Measurements from ENCODE around the gene CIRBP.

The CIRBP gene

GRCh38 chr19:1295169-1296012, 26.3 kb downstream of the CIRBP start:
- H3K4me1 ChIP-seq (ENCODE audit: control insufficient read depth, low read length) = peaks cover 21% of the 10 kb centered on the region
- no peak for TF ChIP-seq EZH2phosphoT487 (IDR thresholded peaks at IDR 0.05; ENCODE audit: borderline replicate concordance, low read length)
- TF ChIP-seq, protein P1, sequence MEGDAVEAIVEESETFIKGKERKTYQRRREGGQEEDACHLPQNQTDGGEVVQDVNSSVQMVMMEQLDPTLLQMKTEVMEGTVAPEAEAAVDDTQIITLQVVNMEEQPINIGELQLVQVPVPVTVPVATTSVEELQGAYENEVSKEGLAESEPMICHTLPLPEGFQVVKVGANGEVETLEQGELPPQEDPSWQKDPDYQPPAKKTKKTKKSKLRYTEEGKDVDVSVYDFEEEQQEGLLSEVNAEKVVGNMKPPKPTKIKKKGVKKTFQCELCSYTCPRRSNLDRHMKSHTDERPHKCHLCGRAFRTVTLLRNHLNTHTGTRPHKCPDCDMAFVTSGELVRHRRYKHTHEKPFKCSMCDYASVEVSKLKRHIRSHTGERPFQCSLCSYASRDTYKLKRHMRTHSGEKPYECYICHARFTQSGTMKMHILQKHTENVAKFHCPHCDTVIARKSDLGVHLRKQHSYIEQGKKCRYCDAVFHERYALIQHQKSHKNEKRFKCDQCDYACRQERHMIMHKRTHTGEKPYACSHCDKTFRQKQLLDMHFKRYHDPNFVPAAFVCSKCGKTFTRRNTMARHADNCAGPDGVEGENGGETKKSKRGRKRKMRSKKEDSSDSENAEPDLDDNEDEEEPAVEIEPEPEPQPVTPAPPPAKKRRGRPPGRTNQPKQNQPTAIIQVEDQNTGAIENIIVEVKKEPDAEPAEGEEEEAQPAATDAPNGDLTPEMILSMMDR (IDR thresholded peaks at IDR 0.05; ENCODE audit: low read depth, low read length, poor library complexity, severe bottlenecking) = no peak
- H3K36me3 ChIP-seq (ENCODE audit: control insufficient read depth, low read length) = no peaks in the 10 kb centered on the region
- H3K4me3 ChIP-seq (ENCODE audit: low read length) = no peak overlapping the region
- H3K27me3 ChIP-seq (ENCODE audit: control insufficient read depth, low read length) = peaks cover 26% of the 10 kb centered on the region
- H3F3A ChIP-seq (ENCODE audit: control insufficient read depth, insufficient read depth) = no peaks in the 10 kb centered on the region
- no peak overlapping the region for H3K27ac ChIP-seq (ENCODE audit: low read depth, low read length)
- H4K20me1 ChIP-seq (ENCODE audit: control insufficient read depth, insufficient read depth, low read depth, low read length) = no peaks in the 10 kb centered on the region
- no peaks in the 10 kb centered on the region for H3K79me2 ChIP-seq (ENCODE audit: control insufficient read depth, low read length)
- H3K4me2 ChIP-seq (ENCODE audit: low read length) = no peak overlapping the region
- H3K9me2 ChIP-seq (replicated peaks; ENCODE audit: control insufficient read depth, low read length) = no peaks in the 10 kb centered on the region
- H3K9me3 ChIP-seq (ENCODE audit: control insufficient read depth, insufficient read depth, low read length) = no peaks in the 10 kb centered on the region

DNA sequence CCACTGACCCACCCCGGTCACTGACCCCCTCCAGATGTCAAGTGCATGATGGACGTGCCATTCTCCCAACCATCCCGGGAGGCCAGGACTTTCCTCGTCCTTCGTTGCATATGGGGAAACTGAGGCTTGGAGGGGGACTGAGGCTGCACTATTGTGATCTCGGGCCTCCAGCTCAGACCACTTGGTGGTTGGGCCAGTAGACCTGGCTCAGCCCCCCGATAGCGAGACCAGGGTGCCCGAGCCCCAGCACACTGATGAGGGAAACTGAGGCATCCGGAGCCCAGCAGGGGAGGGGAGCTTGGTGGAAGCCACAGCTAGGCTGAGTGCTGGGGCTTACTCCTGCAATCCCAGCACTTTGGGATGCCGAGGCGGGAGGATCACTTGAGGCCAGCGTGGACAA, 26.9 kb downstream of the CIRBP start:
- H3K27me3 ChIP-seq (ENCODE audit: control insufficient read depth, low read length) = peaks cover 22% of the 10 kb centered on the region
- no peak overlapping the region for H3K27ac ChIP-seq (ENCODE audit: low read depth, low read length)
- TF ChIP-seq, protein P1 (IDR thresholded peaks at IDR 0.05; ENCODE audit: low read depth, low read length, poor library complexity, severe bottlenecking) = no peak
- no peak for TF ChIP-seq EZH2phosphoT487 (IDR thresholded peaks at IDR 0.05; ENCODE audit: borderline replicate concordance, low read length)
- no peak overlapping the region for H3K4me3 ChIP-seq (ENCODE audit: low read length)
- H3K4me2 ChIP-seq (ENCODE audit: low read length) = no peak overlapping the region; the same call in 1 of the 2 replicates
- peaks cover 21% of the 10 kb centered on the region for H3K4me1 ChIP-seq (ENCODE audit: control insufficient read depth, low read length)
- no peaks in the 10 kb centered on the region for H4K20me1 ChIP-seq (ENCODE audit: control insufficient read depth, insufficient read depth, low read depth, low read length)
- H3K9me2 ChIP-seq (replicated peaks; ENCODE audit: control insufficient read depth, low read length) = no peaks in the 10 kb centered on the region
- no peaks in the 10 kb centered on the region for H3K79me2 ChIP-seq (ENCODE audit: control insufficient read depth, low read length)
- H3K9me3 ChIP-seq (ENCODE audit: control insufficient read depth, insufficient read depth, low read length) = no peaks in the 10 kb centered on the region
- H3F3A ChIP-seq (ENCODE audit: control insufficient read depth, insufficient read depth) = no peaks in the 10 kb centered on the region
- H3K36me3 ChIP-seq (ENCODE audit: control insufficient read depth, low read length) = no peaks in the 10 kb centered on the region

DNA sequence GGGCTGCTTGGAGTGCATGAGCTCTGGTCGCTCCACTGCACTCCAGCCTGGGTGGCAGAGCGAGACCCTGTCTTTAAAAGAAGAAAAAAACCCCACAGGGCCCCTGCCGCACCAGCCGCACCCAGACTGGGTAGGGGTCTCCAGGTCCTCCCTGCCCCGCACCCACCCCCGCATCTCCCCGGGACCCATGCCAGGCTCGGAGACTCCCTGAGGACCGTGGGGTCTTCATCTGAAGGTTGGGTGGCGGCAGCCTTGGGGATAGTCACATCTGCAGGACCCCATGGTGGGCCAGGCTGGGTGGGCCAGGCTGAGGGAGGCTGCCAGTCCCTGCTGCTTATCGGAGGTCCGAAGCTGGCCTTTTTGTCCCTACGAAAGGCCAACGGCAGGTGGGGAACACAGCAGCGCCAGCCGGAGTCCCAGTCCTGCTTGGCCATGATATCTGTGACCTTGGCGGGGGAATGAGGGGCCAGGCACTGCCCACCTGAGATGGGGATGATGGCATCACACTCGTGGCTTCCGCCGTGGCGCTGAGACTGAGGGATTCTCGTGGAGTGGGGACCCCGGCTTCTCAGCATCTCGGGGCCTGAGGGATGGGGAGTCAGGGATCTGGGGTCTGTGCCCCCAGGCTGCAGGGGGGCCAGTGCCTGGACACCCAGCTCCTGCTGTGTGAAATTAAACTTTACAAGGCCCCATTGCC, 27.6 kb downstream of the CIRBP start:
- Histone ChIP-seq H3K9me2 (replicated peaks; ENCODE audit: control insufficient read depth, low read length) (no peaks in the 10 kb centered on the region), H3K27me3 (ENCODE audit: control insufficient read depth, low read length) (peaks cover 18% of the 10 kb centered on the region), H3F3A (ENCODE audit: control insufficient read depth, insufficient read depth) (no peaks in the 10 kb centered on the region), H4K20me1 (ENCODE audit: control insufficient read depth, insufficient read depth, low read depth, low read length) (no peaks in the 10 kb centered on the region), H3K9me3 (ENCODE audit: control insufficient read depth, insufficient read depth, low read length) (no peaks in the 10 kb centered on the region), H3K4me3 (ENCODE audit: low read length) (no peak overlapping the region), H3K4me2 (ENCODE audit: low read length) (no peak overlapping the region), H3K36me3 (ENCODE audit: control insufficient read depth, low read length) (no peaks in the 10 kb centered on the region), H3K27ac (ENCODE audit: low read depth, low read length) (no peak overlapping the region), H3K79me2 (ENCODE audit: control insufficient read depth, low read length) (no peaks in the 10 kb centered on the region), H3K4me1 (ENCODE audit: control insufficient read depth, low read length) (peaks cover 16% of the 10 kb centered on the region)
- TF ChIP-seq, protein P1 (IDR thresholded peaks at IDR 0.05; ENCODE audit: low read depth, low read length, poor library complexity, severe bottlenecking) = no peak
- TF ChIP-seq EZH2phosphoT487 (IDR thresholded peaks at IDR 0.05; ENCODE audit: borderline replicate concordance, low read length) = no peak

Measured in DOHH2 (cell line).